ENCODE data around the gene SYPL2. TPM values are rescaled to one million over a fixed set of nuclear protein-coding genes. Genes with fewer than 3 reads are reported as not detected.

The SYPL2 gene
- total and polyA plus RNA-seq, 9 donors: 0.31 to 5.1 (median 2.4) TPM

DNA sequence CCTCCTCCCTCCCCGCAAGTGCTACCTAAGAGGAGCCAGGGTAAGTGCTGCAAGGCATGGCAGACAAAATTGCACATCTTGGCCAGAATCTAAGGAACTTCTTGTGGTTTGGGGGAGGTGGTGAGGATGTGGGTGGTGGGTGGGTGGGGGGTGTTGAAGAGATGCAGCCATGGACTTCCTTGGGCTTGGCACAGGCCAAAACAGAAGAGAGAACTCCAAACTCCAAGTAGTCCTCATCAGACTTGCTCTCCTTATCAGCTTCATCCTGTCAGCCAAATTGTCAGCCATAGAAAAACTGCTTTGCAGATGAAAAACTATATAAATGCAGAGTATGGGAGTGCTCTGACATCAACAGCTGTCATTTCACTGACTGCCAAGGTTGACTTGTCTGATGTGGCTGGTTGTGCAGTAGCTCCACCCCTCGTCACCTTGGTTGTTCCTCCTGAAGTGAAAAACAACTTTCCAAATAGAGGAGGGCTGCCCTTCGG, 36.1 kb downstream of the SYPL2 start:
- no peaks in the 10 kb centered on the region for H3K9me3 ChIP-seq
- H3K36me3 ChIP-seq: no peaks in the 10 kb centered on the region
- TF ChIP-seq POLR2A (IDR thresholded peaks at IDR 0.05) (no peak), CTCF (IDR thresholded peaks at IDR 0.05) (no peak), EP300 (IDR thresholded peaks at IDR 0.05) (no peak)
- no peak for DNase-seq
- 63 to 78% (median 76%) methylated on average over 3 of the region's 3 CpGs for WGBS, 3 donors
- no peaks in the 10 kb centered on the region for H3K27me3 ChIP-seq
- intact Hi-C loops (cut with DNase I): no loop called here
- no peak overlapping the region for H3K4me3 ChIP-seq
- no peak overlapping the region for H3K27ac ChIP-seq
- peaks cover 19% of the 10 kb centered on the region for H3K4me1 ChIP-seq (ENCODE audit: insufficient read depth)

DNA sequence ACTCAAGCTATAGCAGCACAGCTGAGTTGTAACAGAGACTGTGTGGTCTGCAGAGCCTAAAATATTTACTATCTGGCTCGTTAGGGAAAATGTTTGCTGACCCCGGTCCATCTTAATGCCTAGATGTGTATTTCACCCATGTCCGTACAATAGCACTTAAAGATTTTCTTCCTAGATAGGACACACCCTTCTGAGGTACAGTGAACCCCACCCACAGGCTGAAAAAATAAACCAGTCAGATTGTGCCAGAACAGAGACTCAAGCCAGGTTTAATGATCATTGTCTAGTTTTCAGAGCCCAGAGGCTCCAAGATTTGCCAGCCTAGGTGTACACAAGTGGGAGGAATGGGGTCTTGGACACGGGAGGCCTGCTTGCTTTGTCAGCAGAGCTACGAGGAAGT, 37.6 kb downstream of the SYPL2 start:
- intact Hi-C loops (cut with DNase I): no loop called here
- H3K9me3 ChIP-seq: no peaks in the 10 kb centered on the region
- no peak overlapping the region for H3K4me3 ChIP-seq
- H3K4me1 ChIP-seq (ENCODE audit: insufficient read depth): peaks cover 15% of the 10 kb centered on the region
- no peak overlapping the region for H3K27ac ChIP-seq
- TF ChIP-seq CTCF (IDR thresholded peaks at IDR 0.05): no peak
- no peak for TF ChIP-seq EP300 (IDR thresholded peaks at IDR 0.05)
- no peak for TF ChIP-seq POLR2A (IDR thresholded peaks at IDR 0.05)
- WGBS, 3 donors: 67 to 70% (median 70%) methylated on average over 5 of the region's 5 CpGs
- no peaks in the 10 kb centered on the region for H3K27me3 ChIP-seq
- no peaks in the 10 kb centered on the region for H3K36me3 ChIP-seq
- no peak for DNase-seq

DNA sequence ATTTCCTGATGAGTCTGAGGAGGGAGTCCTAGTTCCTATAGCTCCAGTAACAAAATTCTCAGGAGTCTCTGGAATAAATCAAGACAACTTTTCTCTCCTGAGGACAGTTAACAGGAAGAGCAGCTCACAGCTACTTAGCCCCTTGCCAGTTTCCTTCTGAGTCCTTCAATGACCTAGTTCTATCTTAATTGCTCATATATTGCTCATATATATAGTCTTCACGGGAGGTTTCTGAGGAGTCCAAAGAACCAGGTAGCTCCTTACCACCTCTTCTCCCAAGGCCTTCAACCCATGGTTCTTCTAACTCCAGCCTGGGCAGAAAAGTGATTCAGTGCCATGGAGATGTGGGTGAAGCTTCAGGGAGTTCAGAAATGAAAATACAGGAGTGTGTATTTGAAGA, 38.6 kb downstream of the SYPL2 start:
- no peaks in the 10 kb centered on the region for H3K9me3 ChIP-seq
- H3K36me3 ChIP-seq: no peaks in the 10 kb centered on the region
- H3K27ac ChIP-seq: no peak overlapping the region
- H3K27me3 ChIP-seq: no peaks in the 10 kb centered on the region
- 93 to 98% (median 95%) methylated on average over 1 of the region's 1 CpG for WGBS, 3 donors
- intact Hi-C loops (cut with DNase I): no loop called here
- no peak for TF ChIP-seq CTCF (IDR thresholded peaks at IDR 0.05)
- TF ChIP-seq POLR2A (IDR thresholded peaks at IDR 0.05): no peak
- TF ChIP-seq EP300 (IDR thresholded peaks at IDR 0.05): no peak
- H3K4me1 ChIP-seq (ENCODE audit: insufficient read depth): peaks cover 10% of the 10 kb centered on the region
- no peak for DNase-seq
- H3K4me3 ChIP-seq: no peak overlapping the region

- Histone ChIP-seq H3K27me3 (no peaks in the 10 kb centered on the region), H3K4me1 (ENCODE audit: insufficient read depth) (peaks cover 11% of the 10 kb centered on the region), H3K4me3 (no peak overlapping the region), H3K36me3 (no peaks in the 10 kb centered on the region), H3K27ac (no peak overlapping the region), H3K9me3 (no peaks in the 10 kb centered on the region)
- DNase-seq: no peak
- WGBS, 3 donors: 90 to 91% (median 90%) methylated on average over 25 of the region's 25 CpGs
- intact Hi-C loops (cut with DNase I): no loop called here
- TF ChIP-seq CTCF (IDR thresholded peaks at IDR 0.05) (no peak), POLR2A (IDR thresholded peaks at IDR 0.05) (no peak), EP300 (IDR thresholded peaks at IDR 0.05) (no peak)
These were observed 41.9 kb downstream of the SYPL2 start for GRCh38 chr1:109508001-109508872.

Measured in ovary (tissue), 9 donors.